AG04450 (cell line): ENCODE data around the gene NFIC. TPM values are rescaled to one million over a fixed set of nuclear protein-coding genes. Genes with fewer than 3 reads are reported as not detected.

Experiments
- CTCF ChIA-PET: fragments of 300-600, 350-600 bp; formaldehyde crosslinking; extraction: SDS; loops from one replicate; lab custom pipeline; 2022; ENCODE audit warnings: antibody characterized with exemption, inconsistent platforms; lab: Charles Lee
- POLR2A ChIA-PET: fragments of 350-600 bp; formaldehyde crosslinking; extraction: SDS; loops from one replicate; lab custom pipeline; 2021; ENCODE audit warnings: antibody characterized with exemption, inconsistent platforms; lab: Yijun Ruan, JAX
- DNase-seq: peaks from one replicate; pipeline ENCODE4 v3.0.0-alpha.2; 2011; ENCODE audit warnings: low read depth, low spot score
- H3K27ac ChIP-seq: one replicate; pipeline ENCODE4 v1.5.1; 2012; ENCODE audit warnings: low read depth, low read length, control low read depth
- H3K27me3 ChIP-seq: one replicate; pipeline ENCODE4 v1.6.0; 2012; ENCODE audit warnings: low read length; ENCODE audit not compliant: control insufficient read depth, insufficient read depth
- H3K4me3 ChIP-seq: 2 replicates; pipeline ENCODE4 v1.5.1; 2011; ENCODE audit warnings: mild to moderate bottlenecking, low read depth, low read length, control low read depth
- H3K9me3 ChIP-seq: 2 replicates; pipeline ENCODE4 v1.5.1; 2012; ENCODE audit warnings: low read length; ENCODE audit not compliant: control insufficient read depth, insufficient read depth
- polyA plus RNA-seq: library from polyadenylated mRNA; depleted of rRNA; stranded (reverse); fragments of >200 nt; gene quantifications from 2 replicates; pipeline ENCODE4 v1.2.3, GENCODE V29; 2011
- TF ChIP-seq, protein P1 (sequence below): IDR thresholded peaks from 2 replicates; pipeline ENCODE4 v1.5.1; 2011; ENCODE audit warnings: low read depth, low read length, control low read depth, inconsistent platforms

The NFIC gene
- polyA plus RNA-seq, 1 experiment, result 3.9 TPM

DNA sequence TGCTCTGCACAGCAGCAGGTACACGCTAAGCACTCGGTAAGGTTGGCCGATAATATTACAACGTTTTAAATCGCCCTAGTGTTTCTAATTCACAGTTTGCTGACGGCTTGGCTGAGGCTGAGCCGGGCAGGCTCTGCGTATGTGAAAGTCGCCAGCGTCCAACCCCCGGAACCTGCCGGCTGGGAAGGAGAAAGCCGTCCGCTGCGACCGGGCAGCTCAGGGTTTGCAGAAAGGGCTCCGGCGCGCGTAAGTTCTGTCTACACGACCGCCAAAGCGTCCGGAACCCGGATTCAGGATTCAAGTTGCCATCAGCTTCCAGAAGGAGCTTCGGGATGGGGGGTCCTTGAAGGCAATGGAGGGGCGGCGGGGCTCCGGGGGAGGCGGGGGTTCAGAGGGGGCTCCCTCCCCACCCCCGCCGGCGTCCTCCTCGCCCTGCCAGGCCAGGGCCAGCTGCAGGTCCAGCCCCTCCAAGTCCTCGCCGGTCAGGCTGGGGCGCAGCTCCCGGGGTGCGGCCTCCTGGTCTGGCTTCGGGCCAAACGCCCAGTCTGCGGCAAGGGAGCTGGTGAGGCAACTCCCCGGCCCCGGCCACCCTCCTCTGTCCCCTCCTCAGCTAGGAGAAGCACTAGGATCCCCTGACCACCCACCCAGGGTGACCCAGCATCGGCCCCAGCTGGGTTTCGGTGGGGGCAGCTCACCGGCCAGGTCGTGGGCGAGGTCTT lies 116.3 kb downstream of the NFIC start:
- TF ChIP-seq, protein P1, sequence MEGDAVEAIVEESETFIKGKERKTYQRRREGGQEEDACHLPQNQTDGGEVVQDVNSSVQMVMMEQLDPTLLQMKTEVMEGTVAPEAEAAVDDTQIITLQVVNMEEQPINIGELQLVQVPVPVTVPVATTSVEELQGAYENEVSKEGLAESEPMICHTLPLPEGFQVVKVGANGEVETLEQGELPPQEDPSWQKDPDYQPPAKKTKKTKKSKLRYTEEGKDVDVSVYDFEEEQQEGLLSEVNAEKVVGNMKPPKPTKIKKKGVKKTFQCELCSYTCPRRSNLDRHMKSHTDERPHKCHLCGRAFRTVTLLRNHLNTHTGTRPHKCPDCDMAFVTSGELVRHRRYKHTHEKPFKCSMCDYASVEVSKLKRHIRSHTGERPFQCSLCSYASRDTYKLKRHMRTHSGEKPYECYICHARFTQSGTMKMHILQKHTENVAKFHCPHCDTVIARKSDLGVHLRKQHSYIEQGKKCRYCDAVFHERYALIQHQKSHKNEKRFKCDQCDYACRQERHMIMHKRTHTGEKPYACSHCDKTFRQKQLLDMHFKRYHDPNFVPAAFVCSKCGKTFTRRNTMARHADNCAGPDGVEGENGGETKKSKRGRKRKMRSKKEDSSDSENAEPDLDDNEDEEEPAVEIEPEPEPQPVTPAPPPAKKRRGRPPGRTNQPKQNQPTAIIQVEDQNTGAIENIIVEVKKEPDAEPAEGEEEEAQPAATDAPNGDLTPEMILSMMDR, result no peak
- peaks cover 21% of the 10 kb centered on the region for H3K27me3 ChIP-seq
- POLR2A ChIA-PET, result interaction anchor here (0.5 to 0.6 kb wide), 2 partner anchors 24 to 32 kb away, joined by 3 read pairs; no protein-coding TSS in a partner anchor
- H3K9me3 ChIP-seq, result peaks cover 5% of the 10 kb centered on the region; the same call in 1 of the 2 replicates
- no peak overlapping the region for H3K4me3 ChIP-seq
- no peak overlapping the region for H3K27ac ChIP-seq
- no peak for DNase-seq
- CTCF ChIA-PET, result interaction anchor here (1.9 to 5.1 kb wide), 2 partner anchors 10 to 178 kb away, joined by 11 to 64 read pairs; no protein-coding TSS in a partner anchor

DNA sequence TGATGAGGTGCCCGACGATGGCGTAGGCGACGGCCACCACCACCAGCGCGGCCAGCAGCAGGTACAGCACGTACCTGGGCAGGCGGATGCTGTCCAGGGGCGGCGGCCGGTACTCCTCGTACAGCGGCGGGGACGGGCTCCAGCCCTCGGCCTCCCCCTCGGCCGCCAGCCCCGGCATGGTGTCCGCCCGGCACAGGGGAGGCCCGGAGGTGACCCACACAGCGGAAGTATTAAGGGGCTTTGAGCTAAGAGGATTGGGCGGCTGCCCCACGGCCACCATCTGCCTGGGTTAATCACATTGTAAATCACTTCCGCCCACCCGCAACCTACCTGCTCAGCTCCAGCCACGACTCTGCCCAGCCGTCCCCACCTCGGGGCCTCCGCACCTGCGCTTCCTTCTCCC lies 116.8 kb downstream of the NFIC start, which contains the start of gene SMIM44:
SMIM44 (minus strand) TSS at position 216 of the 403 bp plus-strand sequence; CDS start at position 178, 38 bp downstream.
- Histone ChIP-seq H3K4me3 (no peak within 1 kb of the TSS), H3K27me3 (peaks cover 21% of the 10 kb centered on the region), H3K27ac (no peak within 1 kb of the TSS), H3K9me3 (peaks cover 5% of the 10 kb centered on the region; the same call in 1 of the 2 replicates)
- ChIA-PET POLR2A (interaction anchor here (0.5 to 0.6 kb wide), 2 partner anchors 23 to 33 kb away, joined by 3 read pairs; no protein-coding TSS in a partner anchor), CTCF (interaction anchor here (0.6 to 5.1 kb wide), 3 partner anchors 10 to 357 kb away, joined by 3 to 64 read pairs (median 11); no protein-coding TSS in a partner anchor)
- TF ChIP-seq, protein P1, result no peak
- no peak for DNase-seq

DNA sequence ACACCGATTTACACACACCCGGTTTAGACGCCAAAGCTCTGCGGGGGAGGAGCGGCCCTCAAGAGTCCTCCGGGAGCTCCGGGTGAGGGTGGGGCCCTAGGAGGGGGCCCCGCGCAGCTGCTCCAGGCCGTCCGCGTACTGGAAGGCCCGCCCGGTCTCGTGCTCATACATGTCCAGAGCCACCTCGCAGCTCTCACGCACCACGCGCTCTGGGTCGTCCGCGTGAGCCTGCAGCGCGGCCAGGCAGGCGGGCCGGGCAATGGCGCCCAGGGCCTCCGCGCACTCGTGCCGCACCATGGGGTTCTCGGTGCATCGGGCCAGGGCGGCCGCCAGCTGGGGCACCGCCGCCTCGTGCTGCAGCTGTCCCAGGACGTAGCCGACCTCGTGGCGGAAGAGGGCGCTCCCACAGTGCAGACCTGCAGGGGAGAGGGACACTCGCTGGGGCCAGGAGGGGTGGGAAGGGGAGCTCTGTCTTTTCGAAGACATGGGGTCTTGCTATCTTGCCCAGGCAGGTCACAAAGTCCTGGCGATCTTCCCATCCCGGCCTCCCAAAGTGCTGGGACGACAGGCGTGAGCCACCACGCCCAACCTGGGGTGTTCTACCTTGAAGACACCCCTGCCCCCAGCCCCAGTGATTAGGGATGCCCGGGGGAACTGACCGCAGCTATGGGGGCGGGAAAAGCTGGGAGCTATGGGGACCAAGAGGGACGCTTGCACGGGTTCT lies 125.2 kb downstream of the NFIC start:
- ChIA-PET CTCF (interaction anchor here (0.6 to 0.7 kb wide), 2 partner anchors 80 to 186 kb away, joined by 3 read pairs; no protein-coding TSS in a partner anchor), POLR2A (no interaction called here)
- DNase-seq, result no peak
- Histone ChIP-seq H3K9me3 (no peaks in the 10 kb centered on the region; the same call in 1 of the 2 replicates), H3K27me3 (no peaks in the 10 kb centered on the region), H3K4me3 (no peak overlapping the region), H3K27ac (no peak overlapping the region)
- TF ChIP-seq, protein P1, result no peak

- Histone ChIP-seq H3K27me3 (no peaks in the 10 kb centered on the region), H3K27ac (no peak overlapping the region), H3K4me3 (no peak overlapping the region), H3K9me3 (no peaks in the 10 kb centered on the region; the same call in 1 of the 2 replicates)
- ChIA-PET POLR2A (no interaction called here), CTCF (no interaction called here)
- no peak for DNase-seq
- TF ChIP-seq, protein P1, result no peak
Observed at GRCh38 chr19:3492131-3492839, 125.9 kb downstream of the NFIC start.
